Stomach (tissue), 9 donors: ENCODE data around the gene FSTL4. TPM values are rescaled to one million over a fixed set of nuclear protein-coding genes. Genes with fewer than 3 reads are reported as not detected.
A peak's percentile ranks its signal among the peaks of the same experiment; 100 is the strongest.

ENCODE experiments used
- DNase-seq, 2 donors: peaks; one replicate each; pipeline versions ENCODE4 v3.0.0 to v3.0.0-alpha.2; 2013 to 2019
- H3K27ac ChIP-seq, 5 donors: fragments of 200-600 bp in 4 of 5; sonication (generic) in 4 of 5; one replicate each; pipeline ENCODE4 v1.5.1; 2013 to 2019; ENCODE audit warnings: mild to moderate bottlenecking in 1 of 5, moderate library complexity in 1 of 5
- H3K27me3 ChIP-seq, 3 donors: fragments of 200-600 bp; sonication (generic); one replicate each; pipeline ENCODE4 v1.5.1; 2017 to 2019; ENCODE audit warnings: mixed run types in 1 of 3
- H3K36me3 ChIP-seq, 4 donors: fragments of 200-600 bp; sonication (generic); 1 replicate in 3 of 4; 2 replicates in 1 of 4; pipeline ENCODE4 v1.5.1; 2016 to 2019
- H3K4me1 ChIP-seq, 4 donors: fragments of 200-600 bp; sonication (generic); one replicate each; pipeline ENCODE4 v1.5.1; 2016 to 2019
- H3K4me3 ChIP-seq, 4 donors: fragments of 200-600 bp; sonication (generic) in 3 of 4; one replicate each; pipeline ENCODE4 v1.5.1; 2016 to 2019; ENCODE audit warnings: mild to moderate bottlenecking in 1 of 4
- H3K9me3 ChIP-seq, 4 donors: fragments of 200-600 bp; sonication (generic); one replicate each; pipeline ENCODE4 v1.5.1; 2016 to 2019
- CTCF ChIP-seq, 7 experiments: fragments of 450-650 bp in 4 of 7; fragments of 200-600 bp in 3 of 7; sonication (generic) in 3 of 7; IDR thresholded peaks; one replicate each; pipeline ENCODE4 v1.5.1; 2016 to 2019; ENCODE audit warnings: antibody characterized with exemption in 7 of 7, control low read depth in 2 of 7, mild to moderate bottlenecking in 1 of 7
- EP300 ChIP-seq: sonication (generic); formaldehyde crosslinking; IDR thresholded peaks from one replicate; pipeline ENCODE4 v1.6.1; 2017; ENCODE audit warnings: antibody characterized with exemption
- POLR2A ChIP-seq, 4 donors: fragments of 450-650 bp; IDR thresholded peaks; one replicate each; pipeline ENCODE4 v1.6.1; 2016; ENCODE audit warnings: antibody characterized with exemption in 4 of 4, control low read depth in 2 of 4, mild to moderate bottlenecking in 1 of 4, moderate library complexity in 1 of 4
- POLR2AphosphoS5 ChIP-seq, 3 donors: sonication (generic); formaldehyde crosslinking; IDR thresholded peaks; one replicate each; pipeline ENCODE4 v1.6.1; 2016; ENCODE audit warnings: antibody characterized with exemption in 3 of 3
- WGBS, 5 donors: extraction: QIAGEN DNeasy Blood & Tissue Kit in 3 of 5; methylation state at CpG; one replicate each; pipeline versions ENCODE4 v1.1.5 to v1.1.7; 2013 to 2018; 5-methylcytosine and 5-hydroxymethylcytosine counted together
- intact Hi-C: fragments of 100-400 bp; cut with DNase I; formaldehyde crosslinking; loops from one replicate; pipeline ENCODE4 v1.15.1; 2023; ENCODE audit warnings: low total_unique reads
- polyA plus RNA-seq, 3 donors: library from polyadenylated mRNA; stranded (reverse); fragments of 200-250 nt; gene quantifications; one replicate each; pipeline ENCODE4 v1.2.3, GENCODE V29; 2013
- total RNA-seq, 5 donors: library from RNA; depleted of rRNA; stranded (reverse); fragments of >200 nt; gene quantifications; one replicate each; pipeline versions ENCODE4 v1.1.0 to v1.2.3, GENCODE V29; 2014 to 2016
- donor health status: healthy with polysubstance abuse.
- donor health status: Bipolar disorder and iron deficiency.
- donor health status: healthy.

FSTL4 gene
- total and polyA plus RNA-seq, 8 donors, result 0.37 to 0.55 TPM; not detected in 6

DNA sequence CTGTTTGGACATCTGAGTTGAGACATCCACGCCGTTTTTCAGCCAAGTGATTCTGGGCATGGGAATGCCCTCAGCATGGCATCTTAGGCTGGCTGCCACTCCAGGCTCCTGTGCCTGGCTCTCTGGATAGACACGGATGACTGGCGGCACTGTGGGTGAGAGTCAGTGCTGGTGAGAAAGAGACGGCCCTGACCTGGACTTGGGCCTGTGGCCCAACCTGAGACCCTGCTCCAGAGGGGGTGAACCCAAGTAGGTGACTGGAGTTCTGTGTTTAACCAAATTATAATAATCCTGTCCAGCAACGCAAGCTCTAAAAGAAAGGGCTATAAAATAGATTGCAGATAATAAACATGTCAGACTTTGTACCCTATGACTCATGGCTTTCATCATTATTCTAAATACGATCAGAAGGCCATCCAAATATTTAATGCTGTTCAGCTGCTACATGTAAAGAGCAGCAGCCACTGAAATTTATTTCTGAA lies 386.6 kb downstream of the FSTL4 start:
- Histone ChIP-seq H3K9me3 (no peaks in the 10 kb centered on the region), H3K27ac (peak overlapping the region in 2 of 5 donors; percentile 27 to 59), H3K27me3 (no peaks in the 10 kb centered on the region), H3K36me3 (no peaks in the 10 kb centered on the region), H3K4me3 (no peak overlapping the region), H3K4me1 (peaks cover 0 to 13% (median 8%) of the 10 kb centered on the region in 4 donors)
- WGBS, 5 donors, result 48 to 60% (median 57%) methylated on average over 7 of the region's 7 CpGs
- intact Hi-C loops, result no loop called here
- TF ChIP-seq CTCF (IDR thresholded peaks at IDR 0.05), result no peak
- no peak for TF ChIP-seq EP300
- TF ChIP-seq POLR2AphosphoS5 (IDR thresholded peaks at IDR 0.05), result no peak
- TF ChIP-seq POLR2A (IDR thresholded peaks at IDR 0.05), result no peak
- peak in 1 of 2 donors; percentile 72 for DNase-seq

- Histone ChIP-seq H3K27me3 (no peaks in the 10 kb centered on the region), H3K36me3 (no peaks in the 10 kb centered on the region), H3K27ac (no peak overlapping the region), H3K4me3 (no peak overlapping the region), H3K9me3 (no peaks in the 10 kb centered on the region), H3K4me1 (peaks cover 0 to 14% (median 8%) of the 10 kb centered on the region in 4 donors)
- TF ChIP-seq CTCF (IDR thresholded peaks at IDR 0.05), result no peak
- WGBS, 5 donors, result 58 to 67% (median 66%) methylated on average over 8 of the region's 8 CpGs
- DNase-seq, result no peak
- intact Hi-C loops, result no loop called here
These were observed 389.4 kb downstream of the FSTL4 start for GRCh38 chr5:133222979-133223378.

- Histone ChIP-seq H3K4me1 (peaks cover 0 to 14% (median 8%) of the 10 kb centered on the region in 4 donors), H3K9me3 (no peaks in the 10 kb centered on the region), H3K36me3 (no peaks in the 10 kb centered on the region), H3K4me3 (no peak overlapping the region), H3K27me3 (no peaks in the 10 kb centered on the region), H3K27ac (no peak overlapping the region)
- no peak for TF ChIP-seq POLR2A (IDR thresholded peaks at IDR 0.05)
- WGBS, 5 donors, result 76 to 96% (median 87%) methylated on average over 3 to 4 of the region's 4 CpGs
- intact Hi-C loops, result no loop called here
- no peak for DNase-seq
These were observed 389.8 kb downstream of the FSTL4 start for GRCh38 chr5:133222521-133222920.

DNA sequence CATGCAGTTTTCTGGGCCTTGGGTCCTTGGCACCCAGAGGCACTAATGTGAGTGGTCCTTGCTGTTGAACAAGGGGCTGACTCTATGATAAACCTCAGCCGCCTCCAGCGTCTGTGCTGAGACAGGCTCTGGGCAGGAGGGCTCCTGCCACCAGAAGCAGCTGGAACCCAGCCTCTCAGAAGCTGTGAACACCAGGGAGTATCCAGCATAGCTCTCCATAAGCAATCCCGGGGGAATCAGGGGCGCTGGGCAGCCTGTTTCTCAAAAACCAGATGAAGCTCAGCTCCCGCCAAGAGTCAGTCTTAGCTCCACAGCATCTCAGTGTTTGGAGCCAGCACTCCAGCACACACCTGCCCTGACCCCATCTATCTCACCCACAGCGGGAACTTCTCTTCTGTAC lies 390.3 kb downstream of the FSTL4 start:
- 86 to 97% (median 89%) methylated on average over 6 of the region's 6 CpGs for WGBS, 5 donors
- Histone ChIP-seq H3K4me3 (no peak overlapping the region), H3K27me3 (no peaks in the 10 kb centered on the region), H3K9me3 (no peaks in the 10 kb centered on the region), H3K4me1 (peaks cover 0 to 14% (median 8%) of the 10 kb centered on the region in 4 donors), H3K27ac (no peak overlapping the region), H3K36me3 (no peaks in the 10 kb centered on the region)
- intact Hi-C loops, result no loop called here
- TF ChIP-seq POLR2AphosphoS5 (IDR thresholded peaks at IDR 0.05), result no peak
- TF ChIP-seq POLR2A (IDR thresholded peaks at IDR 0.05), result no peak
- TF ChIP-seq CTCF (IDR thresholded peaks at IDR 0.05), result no peak
- no peak for TF ChIP-seq EP300
- DNase-seq, result no peak

DNA sequence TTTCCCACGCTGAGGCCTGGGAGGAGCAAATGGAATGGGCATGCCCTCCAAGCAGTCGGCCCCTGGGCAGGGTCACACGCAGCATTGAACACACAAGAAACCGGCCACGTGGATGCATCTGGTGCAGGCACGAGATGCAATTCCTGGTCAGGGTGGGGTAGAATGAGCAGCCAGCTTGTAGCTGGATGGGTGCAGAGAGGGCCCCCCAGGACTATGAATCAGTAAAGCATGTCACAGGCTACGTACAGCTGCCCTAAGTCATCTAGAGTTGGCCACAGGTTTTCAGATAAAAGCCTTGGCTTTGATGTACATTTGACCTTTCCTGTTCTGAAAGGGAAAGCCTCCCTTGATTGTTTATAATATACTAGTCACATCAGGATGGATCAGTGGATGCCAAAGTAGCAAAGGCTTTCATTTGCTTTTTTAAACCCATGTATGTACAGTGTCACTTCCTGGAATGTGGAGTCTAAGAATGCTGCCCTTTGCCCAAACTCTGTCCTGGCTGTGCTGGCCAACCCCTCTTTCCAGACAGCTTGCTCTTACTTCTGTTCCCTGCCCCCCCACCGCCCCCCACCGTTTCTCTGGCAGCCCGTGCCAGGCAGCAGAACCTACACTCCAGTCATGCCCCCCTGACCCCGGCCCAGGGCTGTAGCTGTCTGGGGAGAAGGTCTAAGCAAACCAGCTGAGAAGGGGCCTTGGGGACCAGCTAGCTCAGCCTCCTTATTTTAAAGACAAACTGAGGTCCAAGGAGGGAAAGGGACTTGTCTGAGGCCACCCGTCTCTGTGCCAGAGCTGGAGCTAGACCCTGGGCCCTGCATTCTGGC lies 391.3 kb downstream of the FSTL4 start:
- Histone ChIP-seq H3K4me1 (peaks cover 0 to 14% (median 7%) of the 10 kb centered on the region in 4 donors), H3K9me3 (no peaks in the 10 kb centered on the region), H3K27ac (no peak overlapping the region), H3K36me3 (no peaks in the 10 kb centered on the region), H3K27me3 (no peaks in the 10 kb centered on the region), H3K4me3 (no peak overlapping the region)
- TF ChIP-seq POLR2AphosphoS5 (IDR thresholded peaks at IDR 0.05), result no peak
- TF ChIP-seq POLR2A (IDR thresholded peaks at IDR 0.05), result no peak
- no peak for TF ChIP-seq CTCF (IDR thresholded peaks at IDR 0.05)
- no peak for TF ChIP-seq EP300
- 56 to 72% (median 65%) methylated on average over 12 of the region's 12 CpGs for WGBS, 5 donors
- no peak for DNase-seq
- intact Hi-C loops, result no loop called here
